ENCODE data around the gene ADCY2.

The ADCY2 gene

GRCh38 chr5:7415587-7416535 is 19.9 kb downstream of the ADCY2 start:
- Histone ChIP-seq H3K36me3 (ENCODE audit: control insufficient read depth in 1 of 2, insufficient read depth in 2 of 2, low read depth in 1 of 2, low read length in 2 of 2) (no peaks in the 10 kb centered on the region), H2AFZ (ENCODE audit: low read depth, low read length) (no peak overlapping the region), H2AK5ac (ENCODE audit: low read length, severe bottlenecking) (no peak overlapping the region), H3K18ac (ENCODE audit: low read depth in 1 of 2, low read length in 2 of 2) (no peak overlapping the region), H4K91ac (ENCODE audit: low read length) (no peak overlapping the region), H2BK5ac (ENCODE audit: low read depth, low read length, poor library complexity, severe bottlenecking) (no peak overlapping the region), H2BK12ac (ENCODE audit: low read length in 2 of 2) (no peak overlapping the region), H3K23ac (ENCODE audit: low read length in 2 of 2) (no peak overlapping the region), H3K27me3 (ENCODE audit: control insufficient read depth in 1 of 2, insufficient read depth in 1 of 2, low read length in 2 of 2) (no peaks in the 10 kb centered on the region), H3K4me2 (ENCODE audit: low read length, poor library complexity, severe bottlenecking) (no peak overlapping the region), H3K4me3 (ENCODE audit: insufficient read depth in 1 of 2, low read depth in 1 of 2, low read length in 2 of 2) (no peak overlapping the region), H3K9me3 (ENCODE audit: control insufficient read depth, low read length) (no peaks in the 10 kb centered on the region), H3K4me1 (ENCODE audit: control insufficient read depth, insufficient read depth, low read depth, low read length) (peaks cover 6% of the 10 kb centered on the region), H3K4ac (ENCODE audit: low read depth in 1 of 2, low read length in 2 of 2) (no peak overlapping the region), H4K8ac (ENCODE audit: low read length) (no peak overlapping the region), H3K27ac (ENCODE audit: low read length, poor library complexity, severe bottlenecking) (no peak overlapping the region), H2BK120ac (ENCODE audit: low read depth, low read length) (no peak overlapping the region), H3K9ac (ENCODE audit: low read length) (no peak overlapping the region), H2BK15ac (ENCODE audit: low read depth, poor library complexity, severe bottlenecking) (no peak overlapping the region), H3K14ac (ENCODE audit: low read length in 2 of 2) (no peak overlapping the region), H3K79me1 (replicated peaks; ENCODE audit: low read length, poor library complexity, severe bottlenecking) (no peaks in the 10 kb centered on the region)
- DNase-seq, result no peak
- WGBS, result 82% methylated on average over 9 of the region's 10 CpGs

GRCh38 chr5:7418276-7418675 is 22.3 kb downstream of the ADCY2 start:
- Histone ChIP-seq H3K4me3 (ENCODE audit: insufficient read depth in 1 of 2, low read depth in 1 of 2, low read length in 2 of 2) (no peak overlapping the region), H3K18ac (ENCODE audit: low read depth in 1 of 2, low read length in 2 of 2) (no peak overlapping the region), H3K36me3 (ENCODE audit: control insufficient read depth in 1 of 2, insufficient read depth in 2 of 2, low read depth in 1 of 2, low read length in 2 of 2) (no peaks in the 10 kb centered on the region), H2BK15ac (ENCODE audit: low read depth, poor library complexity, severe bottlenecking) (no peak overlapping the region), H3K4me1 (ENCODE audit: control insufficient read depth, insufficient read depth, low read depth, low read length) (no peaks in the 10 kb centered on the region), H2BK120ac (ENCODE audit: low read depth, low read length) (no peak overlapping the region), H3K4me2 (ENCODE audit: low read length, poor library complexity, severe bottlenecking) (no peak overlapping the region), H3K9ac (ENCODE audit: low read length) (no peak overlapping the region), H2AK5ac (ENCODE audit: low read length, severe bottlenecking) (no peak overlapping the region), H3K4ac (ENCODE audit: low read depth in 1 of 2, low read length in 2 of 2) (no peak overlapping the region), H4K91ac (ENCODE audit: low read length) (no peak overlapping the region), H3K14ac (ENCODE audit: low read length in 2 of 2) (no peak overlapping the region), H4K8ac (ENCODE audit: low read length) (no peak overlapping the region), H2BK5ac (ENCODE audit: low read depth, low read length, poor library complexity, severe bottlenecking) (no peak overlapping the region), H2BK12ac (ENCODE audit: low read length in 2 of 2) (no peak overlapping the region), H3K9me3 (ENCODE audit: control insufficient read depth, low read length) (no peaks in the 10 kb centered on the region), H2AFZ (ENCODE audit: low read depth, low read length) (no peak overlapping the region), H3K23ac (ENCODE audit: low read length in 2 of 2) (no peak overlapping the region), H3K79me1 (replicated peaks; ENCODE audit: low read length, poor library complexity, severe bottlenecking) (no peaks in the 10 kb centered on the region), H3K27ac (ENCODE audit: low read length, poor library complexity, severe bottlenecking) (no peak overlapping the region), H3K27me3 (ENCODE audit: control insufficient read depth in 1 of 2, insufficient read depth in 1 of 2, low read length in 2 of 2) (no peaks in the 10 kb centered on the region)
- 93% methylated on average over 2 of the region's 3 CpGs for WGBS
- no peak for DNase-seq

GRCh38 chr5:7419367-7419766 is 23.4 kb downstream of the ADCY2 start:
- no peak overlapping the region for H3K4me3 ChIP-seq (ENCODE audit: insufficient read depth in 1 of 2, low read depth in 1 of 2, low read length in 2 of 2)
- H4K8ac ChIP-seq (ENCODE audit: low read length), result no peak overlapping the region
- no peak overlapping the region for H2AFZ ChIP-seq (ENCODE audit: low read depth, low read length)
- no peak overlapping the region for H3K27ac ChIP-seq (ENCODE audit: low read length, poor library complexity, severe bottlenecking)
- H4K91ac ChIP-seq (ENCODE audit: low read length), result no peak overlapping the region
- no peaks in the 10 kb centered on the region for H3K79me1 ChIP-seq (replicated peaks; ENCODE audit: low read length, poor library complexity, severe bottlenecking)
- no peak overlapping the region for H3K4ac ChIP-seq (ENCODE audit: low read depth in 1 of 2, low read length in 2 of 2)
- no peaks in the 10 kb centered on the region for H3K4me1 ChIP-seq (ENCODE audit: control insufficient read depth, insufficient read depth, low read depth, low read length)
- no peak for DNase-seq
- H3K9ac ChIP-seq (ENCODE audit: low read length), result no peak overlapping the region
- no peak overlapping the region for H2BK120ac ChIP-seq (ENCODE audit: low read depth, low read length)
- 40% methylated on average over 4 of the region's 4 CpGs for WGBS
- no peak overlapping the region for H2AK5ac ChIP-seq (ENCODE audit: low read length, severe bottlenecking)
- no peak overlapping the region for H2BK5ac ChIP-seq (ENCODE audit: low read depth, low read length, poor library complexity, severe bottlenecking)
- no peak overlapping the region for H3K14ac ChIP-seq (ENCODE audit: low read length in 2 of 2)
- H3K18ac ChIP-seq (ENCODE audit: low read depth in 1 of 2, low read length in 2 of 2), result no peak overlapping the region
- no peak overlapping the region for H3K23ac ChIP-seq (ENCODE audit: low read length in 2 of 2)
- H3K27me3 ChIP-seq (ENCODE audit: control insufficient read depth in 1 of 2, insufficient read depth in 1 of 2, low read length in 2 of 2), result no peaks in the 10 kb centered on the region
- H3K36me3 ChIP-seq (ENCODE audit: control insufficient read depth in 1 of 2, insufficient read depth in 2 of 2, low read depth in 1 of 2, low read length in 2 of 2), result no peaks in the 10 kb centered on the region
- H3K4me2 ChIP-seq (ENCODE audit: low read length, poor library complexity, severe bottlenecking), result no peak overlapping the region
- no peak overlapping the region for H2BK12ac ChIP-seq (ENCODE audit: low read length in 2 of 2)
- no peak overlapping the region for H2BK15ac ChIP-seq (ENCODE audit: low read depth, poor library complexity, severe bottlenecking)
- H3K9me3 ChIP-seq (ENCODE audit: control insufficient read depth, low read length), result no peaks in the 10 kb centered on the region

GRCh38 chr5:7419846-7420245 is 23.9 kb downstream of the ADCY2 start:
- Histone ChIP-seq H3K4me1 (ENCODE audit: control insufficient read depth, insufficient read depth, low read depth, low read length) (no peaks in the 10 kb centered on the region), H3K4me2 (ENCODE audit: low read length, poor library complexity, severe bottlenecking) (no peak overlapping the region), H3K36me3 (ENCODE audit: control insufficient read depth in 1 of 2, insufficient read depth in 2 of 2, low read depth in 1 of 2, low read length in 2 of 2) (no peaks in the 10 kb centered on the region), H3K9ac (ENCODE audit: low read length) (no peak overlapping the region), H2AFZ (ENCODE audit: low read depth, low read length) (no peak overlapping the region), H3K23ac (ENCODE audit: low read length in 2 of 2) (no peak overlapping the region), H3K9me3 (ENCODE audit: control insufficient read depth, low read length) (no peaks in the 10 kb centered on the region), H3K27ac (ENCODE audit: low read length, poor library complexity, severe bottlenecking) (no peak overlapping the region), H3K4ac (ENCODE audit: low read depth in 1 of 2, low read length in 2 of 2) (no peak overlapping the region), H3K18ac (ENCODE audit: low read depth in 1 of 2, low read length in 2 of 2) (no peak overlapping the region), H2AK5ac (ENCODE audit: low read length, severe bottlenecking) (no peak overlapping the region), H2BK15ac (ENCODE audit: low read depth, poor library complexity, severe bottlenecking) (no peak overlapping the region), H3K79me1 (replicated peaks; ENCODE audit: low read length, poor library complexity, severe bottlenecking) (no peaks in the 10 kb centered on the region), H2BK120ac (ENCODE audit: low read depth, low read length) (no peak overlapping the region), H4K91ac (ENCODE audit: low read length) (no peak overlapping the region), H3K14ac (ENCODE audit: low read length in 2 of 2) (no peak overlapping the region), H3K4me3 (ENCODE audit: insufficient read depth in 1 of 2, low read depth in 1 of 2, low read length in 2 of 2) (no peak overlapping the region), H4K8ac (ENCODE audit: low read length) (no peak overlapping the region), H3K27me3 (ENCODE audit: control insufficient read depth in 1 of 2, insufficient read depth in 1 of 2, low read length in 2 of 2) (no peaks in the 10 kb centered on the region), H2BK5ac (ENCODE audit: low read depth, low read length, poor library complexity, severe bottlenecking) (no peak overlapping the region), H2BK12ac (ENCODE audit: low read length in 2 of 2) (no peak overlapping the region)
- 40% methylated on average over 10 of the region's 12 CpGs for whole genome bisulfite sequencing
- DNase-seq, result no peak
